ENCODE data around the gene LAMA2.

GRCh38 chr6:129320892-129321291, 438.0 kb downstream of the LAMA2 start:
- TF ChIP-seq CTCF (IDR thresholded peaks at IDR 0.05) (no peak), POLR2A (IDR thresholded peaks at IDR 0.05) (no peak)

All from breast epithelium (tissue), 3 donors.